DMS153 treated with DMSO at 0.1 percent for 48 hours (cell line): ENCODE results near the gene GLIS1.

Experiments
- DNase-seq: peaks from one replicate; lab custom pipeline; 2025; ENCODE audit not compliant: unreplicated experiment; lab: John Stamatoyannopoulos, UW

The GLIS1 gene

DNA sequence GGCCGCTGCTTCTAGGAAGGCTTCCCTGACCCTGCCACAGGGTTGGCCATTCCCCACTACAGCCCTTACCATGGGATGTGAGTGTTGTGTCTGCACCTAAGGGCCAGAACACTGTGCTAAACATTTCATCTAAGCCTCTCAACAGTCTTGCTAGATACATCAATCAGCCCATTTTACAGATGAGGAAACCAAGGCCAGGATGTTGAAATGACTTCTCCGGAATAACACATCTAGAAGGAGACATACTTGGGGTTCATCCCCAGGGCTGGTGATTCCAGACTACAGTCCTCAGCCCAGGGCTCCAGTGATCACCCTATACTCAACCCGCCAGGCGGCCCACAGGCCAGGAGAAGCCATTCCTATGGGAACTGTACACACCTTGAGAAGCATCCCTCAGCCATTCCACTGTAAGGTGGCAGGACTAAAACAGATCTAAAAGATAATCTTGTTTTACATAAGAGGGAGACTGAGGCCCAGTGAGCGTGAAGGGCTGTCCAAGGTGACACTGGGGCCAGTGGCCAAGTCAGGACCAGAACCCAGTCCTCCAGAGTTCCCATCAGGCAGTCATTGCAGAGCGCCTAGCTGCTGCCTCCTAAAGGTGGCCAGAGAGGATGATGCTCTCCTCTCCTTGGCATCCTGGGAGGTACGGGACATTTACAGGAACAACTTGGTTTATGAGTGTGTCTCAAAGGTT, 119.5 kb downstream of the GLIS1 start:
- no peak for DNase-seq

DNA sequence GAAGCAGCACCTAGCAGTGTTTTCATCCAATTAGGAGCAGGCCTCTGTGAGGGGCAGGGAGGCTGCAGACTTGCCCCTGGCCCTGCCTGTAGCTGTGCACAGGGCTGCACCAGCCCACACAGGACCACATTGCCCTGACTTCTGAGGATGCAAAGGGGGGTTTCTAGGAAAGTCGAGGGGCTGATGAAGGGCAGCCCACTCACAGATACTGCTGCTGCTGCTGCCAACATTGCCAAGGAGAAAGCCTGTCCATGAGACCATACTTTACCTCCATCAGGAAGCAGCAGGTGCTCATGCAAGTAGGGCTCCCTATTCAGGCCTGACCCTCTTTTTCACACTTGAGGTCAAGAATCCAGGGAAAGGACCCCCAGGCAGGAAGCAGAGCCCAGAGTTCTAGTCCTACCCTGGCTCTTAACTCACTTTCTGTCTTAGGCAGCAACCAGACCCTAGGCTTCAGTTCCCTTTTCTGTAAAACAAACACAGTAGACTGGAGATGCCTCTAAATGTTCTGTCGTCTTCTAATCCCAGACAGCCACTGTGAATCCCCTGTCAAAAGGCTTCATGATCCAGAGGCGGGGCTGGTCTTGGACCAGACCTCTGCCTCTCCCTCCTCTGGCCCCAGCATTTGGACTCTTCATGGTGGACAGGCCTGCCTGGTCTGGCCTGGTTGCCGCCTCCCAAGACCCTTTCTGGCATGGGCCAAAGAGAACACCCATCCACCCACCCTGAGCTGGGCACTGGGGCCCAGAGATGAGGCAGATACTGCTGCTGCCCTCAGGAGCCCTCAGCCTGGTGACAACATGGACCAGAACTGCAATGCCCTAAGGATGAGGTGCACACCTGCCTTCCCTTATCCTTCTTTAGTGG, 120.2 kb downstream of the GLIS1 start:
- no peak for DNase-seq

DNA sequence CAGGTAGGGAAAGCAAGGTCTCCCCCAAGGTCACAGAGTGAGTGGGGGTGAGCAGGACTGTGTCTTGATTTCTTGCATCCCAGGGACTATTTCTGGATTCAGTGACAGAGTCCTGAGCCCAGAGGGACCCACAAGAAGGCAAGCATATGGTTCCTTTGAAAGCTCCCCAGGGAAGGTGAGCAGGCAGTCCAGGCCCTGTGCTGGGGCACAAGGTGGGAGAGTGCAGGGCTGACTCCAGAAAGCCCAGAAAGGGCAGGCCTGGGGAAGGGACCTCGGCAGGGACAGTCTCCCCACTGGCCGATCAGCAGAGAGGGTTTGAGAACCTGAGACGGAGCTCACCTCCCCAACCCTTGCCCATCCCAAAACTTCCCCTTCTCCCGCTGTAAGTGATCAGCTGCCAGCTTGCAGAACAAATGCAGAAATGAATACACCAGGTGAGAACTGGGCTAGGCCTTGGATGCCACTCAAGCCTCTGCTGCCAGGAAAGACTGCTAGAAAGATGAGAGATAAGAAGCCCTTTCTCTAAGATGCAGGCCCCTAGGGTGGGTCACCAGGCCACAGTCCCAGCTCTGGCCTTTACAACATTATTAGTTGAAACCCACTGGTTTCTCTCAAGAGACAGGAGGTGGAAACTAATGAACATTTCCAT, 121.0 kb downstream of the GLIS1 start:
- DNase-seq = no peak

DNA sequence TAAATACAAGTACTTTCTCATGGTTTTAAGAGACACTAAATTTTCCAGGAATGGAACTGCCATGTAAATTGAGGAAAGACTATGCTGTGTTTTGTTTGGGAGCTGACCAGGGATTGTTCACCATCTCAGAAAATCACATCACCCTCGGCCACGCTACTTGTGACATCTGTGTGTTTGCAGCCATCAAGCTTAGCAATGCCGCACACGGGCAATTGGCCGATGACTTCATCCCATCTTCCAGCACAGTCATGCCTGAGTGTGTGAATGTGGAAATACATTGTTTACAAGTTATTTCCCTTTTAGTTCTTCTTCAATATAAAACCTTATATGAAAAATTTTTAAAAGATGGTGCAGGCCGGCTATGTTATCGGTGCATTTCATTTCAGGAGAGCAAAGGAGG, 121.6 kb downstream of the GLIS1 start:
- no peak for DNase-seq

DNA sequence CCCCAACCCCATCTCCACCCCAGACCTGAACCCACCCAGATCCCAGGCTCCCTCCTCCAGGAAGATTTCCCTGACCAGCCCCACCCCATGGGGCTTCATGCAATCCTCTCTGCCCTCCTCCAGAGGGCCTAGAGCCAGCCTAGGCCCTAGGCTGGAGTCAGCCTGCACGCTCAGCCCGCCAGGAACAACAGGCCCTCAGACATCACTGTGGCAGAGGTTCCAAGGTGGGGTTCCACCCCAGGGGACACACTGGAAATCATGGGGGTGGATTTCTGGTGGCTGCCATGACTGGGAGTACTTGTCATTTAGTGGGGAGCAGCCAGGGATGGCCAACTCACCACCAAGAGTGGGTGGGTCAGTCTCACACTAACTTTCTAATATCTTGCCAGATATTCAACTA, 122.0 kb downstream of the GLIS1 start:
- no peak for DNase-seq

DNA sequence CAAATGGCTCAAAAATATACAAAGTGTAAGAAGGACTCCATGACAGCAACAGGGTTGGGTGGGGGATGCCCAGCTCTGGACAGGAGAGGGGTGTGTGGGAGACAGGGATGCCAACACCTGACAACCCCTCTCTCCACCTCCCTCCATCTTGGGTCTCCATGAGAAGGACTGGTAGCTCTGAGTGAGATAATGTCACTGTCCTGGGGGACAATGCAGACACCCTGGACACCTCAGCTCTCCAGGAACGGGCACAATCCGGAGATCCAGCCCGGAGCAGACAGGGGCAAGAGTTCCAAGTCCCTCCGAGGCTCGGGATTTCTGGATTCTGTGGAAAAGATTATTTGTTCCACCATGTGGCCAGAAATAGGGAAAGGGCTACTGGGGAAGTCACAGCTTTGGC, 122.5 kb downstream of the GLIS1 start:
- no peak for DNase-seq

DNA sequence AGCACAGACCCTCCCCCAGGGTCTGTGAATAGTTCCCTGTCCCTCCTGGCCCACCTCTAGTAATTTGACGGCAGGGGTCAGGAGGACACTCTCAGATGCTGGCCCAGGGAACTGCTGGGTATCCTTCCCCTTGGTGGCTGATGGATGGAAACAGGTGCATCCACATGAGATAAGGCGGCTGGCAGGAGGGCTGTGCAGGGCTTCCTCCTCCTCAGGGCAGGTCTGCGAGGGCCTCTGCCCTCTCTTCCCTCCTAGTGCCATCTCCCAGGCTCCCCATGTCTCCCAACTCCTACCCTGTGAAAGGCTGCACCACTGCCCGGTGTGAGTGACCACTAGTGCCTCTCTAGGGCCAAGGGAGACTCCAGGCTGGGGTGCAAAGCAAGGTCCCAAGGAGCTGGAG, 123.9 kb downstream of the GLIS1 start:
- no peak for DNase-seq

DNA sequence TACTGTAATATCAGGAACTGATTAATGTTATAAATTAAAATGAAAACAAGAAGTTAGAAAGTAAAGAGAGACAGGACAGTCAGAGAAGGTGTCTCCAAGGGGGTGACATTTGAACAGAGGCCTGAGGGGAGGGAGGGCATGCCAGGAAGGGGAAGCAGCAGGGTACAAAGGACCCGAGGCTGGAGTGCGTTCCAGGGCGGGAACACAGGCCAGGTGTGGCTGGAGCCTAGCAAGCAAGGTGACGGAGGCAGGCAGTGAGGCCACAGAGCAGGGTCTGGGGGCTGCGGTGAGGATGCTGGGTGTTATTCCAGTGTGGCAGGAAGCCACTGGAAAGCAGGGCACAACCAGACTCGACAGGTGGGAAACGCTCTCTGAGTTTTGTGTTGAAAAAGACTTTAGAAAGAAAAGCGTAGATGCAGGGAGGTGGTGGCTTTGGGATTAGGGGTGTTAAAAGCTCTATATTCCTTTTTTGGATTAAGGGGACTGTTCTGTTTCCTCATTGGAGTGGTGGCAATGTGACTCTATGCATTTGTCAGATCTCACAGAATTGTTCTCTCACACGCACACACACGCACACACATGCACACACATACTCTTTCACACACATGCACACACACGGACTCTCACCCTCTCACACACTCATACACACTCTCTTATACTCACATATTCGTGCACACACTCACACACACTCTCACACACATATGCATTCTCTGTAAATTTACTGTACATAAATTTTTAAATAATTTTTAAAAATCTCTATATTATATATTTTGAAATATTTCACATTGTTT, 124.5 kb downstream of the GLIS1 start:
- no peak for DNase-seq

DNA sequence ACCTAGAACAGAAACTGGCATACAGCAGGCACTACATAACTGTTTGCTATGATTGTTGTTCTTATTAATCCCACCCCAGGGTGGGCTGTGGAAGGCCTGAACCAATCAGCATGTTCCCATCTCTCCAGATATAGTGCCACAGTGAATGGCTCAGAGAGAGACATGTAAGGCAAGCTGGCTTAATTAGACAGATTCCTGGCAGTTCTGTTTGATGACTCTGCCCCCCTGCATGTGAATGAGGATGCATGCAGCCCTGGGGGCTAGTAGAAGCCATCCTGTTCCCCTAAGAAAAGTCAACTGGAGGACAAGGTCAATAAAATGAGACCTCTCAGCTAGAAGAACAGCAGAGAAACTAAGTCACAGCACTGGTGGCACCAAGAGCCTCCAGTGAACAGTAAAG, 130.3 kb downstream of the GLIS1 start:
- DNase-seq = no peak

DNA sequence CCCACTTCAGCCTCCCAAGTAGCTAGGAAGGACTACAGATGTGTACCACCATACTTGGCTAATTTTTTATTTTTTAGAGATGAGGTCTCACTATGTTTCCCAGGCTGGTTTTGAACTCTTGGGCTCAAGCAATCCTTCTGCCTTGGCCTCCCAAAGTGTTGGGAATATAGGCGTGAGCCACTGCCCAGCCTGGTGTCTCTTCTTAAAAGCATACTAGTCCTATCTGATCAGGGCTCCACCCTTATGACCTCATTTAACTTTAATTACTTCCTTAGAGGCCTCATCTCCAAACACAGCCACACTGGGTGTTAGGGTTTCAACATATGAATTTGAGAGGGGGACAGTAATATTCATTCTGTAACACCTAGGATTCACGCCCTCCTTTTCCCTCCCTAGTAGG, 130.9 kb downstream of the GLIS1 start:
- no peak for DNase-seq

DNA sequence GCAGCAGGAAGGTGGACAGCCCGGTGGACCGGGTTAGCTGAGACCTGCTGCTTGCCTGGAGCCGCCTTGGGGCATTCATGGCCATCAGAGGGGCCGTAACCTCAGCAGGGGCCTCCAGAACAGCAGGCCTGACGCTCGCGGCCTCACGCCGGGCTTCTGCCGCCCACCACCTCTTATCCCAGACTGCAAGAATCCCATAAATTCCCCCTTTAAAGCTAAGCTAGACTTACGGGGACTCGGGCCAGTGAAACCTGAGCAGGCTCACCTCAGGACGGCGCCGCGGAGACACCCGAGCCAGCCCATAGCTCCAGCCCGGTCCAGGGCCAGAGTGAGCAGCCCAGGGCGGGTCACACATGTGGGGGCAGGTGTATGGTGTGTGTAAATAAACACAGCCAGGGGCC, 132.3 kb downstream of the GLIS1 start:
- no peak for DNase-seq

DNA sequence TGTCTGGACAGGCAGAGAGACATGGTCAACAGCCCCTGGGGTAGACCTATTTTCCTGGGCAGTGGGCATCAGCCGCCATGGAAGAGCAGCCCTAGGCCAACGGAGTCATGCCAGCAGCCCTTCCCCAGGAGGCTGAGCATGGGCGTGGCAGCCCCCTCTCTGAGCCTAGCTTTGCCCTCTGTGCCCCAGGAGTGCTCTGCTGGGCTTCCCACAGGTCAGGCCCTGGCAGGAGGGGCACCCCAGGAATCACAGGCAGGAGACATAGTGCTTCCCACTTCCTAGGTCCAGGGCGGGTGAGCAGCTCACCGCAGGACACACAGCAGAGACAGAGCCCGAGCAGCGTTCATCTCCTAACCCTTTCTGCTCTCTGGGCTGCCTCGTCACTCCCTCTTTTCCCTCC, 132.8 kb downstream of the GLIS1 start:
- no peak for DNase-seq

DNA sequence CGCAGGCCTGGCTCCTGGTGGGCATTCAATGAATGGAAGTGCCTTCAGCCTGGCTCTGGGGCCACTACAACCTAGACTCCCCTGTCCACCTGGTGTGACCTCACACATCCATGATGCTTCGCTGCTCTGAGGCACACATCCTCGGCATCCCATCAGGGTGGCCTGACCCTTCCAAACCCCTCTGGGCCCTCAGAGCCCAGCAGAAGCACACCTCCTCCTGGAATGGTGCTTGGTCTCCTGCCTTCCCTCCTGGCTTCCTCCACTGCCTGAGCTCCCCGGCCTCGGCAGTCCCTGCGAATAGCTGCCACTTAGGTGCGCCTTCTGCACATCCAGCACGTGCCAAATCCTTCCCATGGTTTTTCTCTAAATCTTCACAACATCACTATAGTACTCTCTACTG, 133.8 kb downstream of the GLIS1 start:
- DNase-seq = no peak

DNA sequence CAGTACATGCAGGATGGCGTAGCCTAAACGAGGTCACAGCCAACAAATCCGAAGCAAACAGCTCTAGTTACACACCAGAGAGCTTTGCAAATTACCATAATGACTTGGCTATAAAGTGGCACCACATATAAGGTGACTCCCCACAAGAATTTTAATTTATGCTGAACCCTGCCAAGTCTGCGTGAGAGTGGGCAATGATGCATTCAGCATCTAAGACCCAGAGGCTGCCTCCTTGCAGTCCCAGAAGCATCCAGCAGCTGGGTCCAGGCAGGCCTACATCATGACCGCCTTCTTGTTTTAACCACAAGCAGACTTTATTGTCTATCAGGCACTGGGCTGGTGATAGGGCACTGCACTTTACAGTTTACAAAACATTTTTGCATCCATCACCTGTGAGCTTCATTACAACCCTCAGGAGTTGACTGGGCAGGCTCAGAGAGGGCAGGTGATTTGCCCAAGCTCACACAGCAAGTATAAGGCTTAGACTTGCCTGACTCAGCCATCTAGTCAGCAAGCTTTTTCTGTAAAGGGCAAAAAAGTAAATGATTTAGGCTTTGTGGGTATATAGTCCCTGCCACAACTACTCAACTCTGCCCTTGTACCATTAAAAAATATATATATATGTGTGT, 134.6 kb downstream of the GLIS1 start:
- no peak for DNase-seq

DNA sequence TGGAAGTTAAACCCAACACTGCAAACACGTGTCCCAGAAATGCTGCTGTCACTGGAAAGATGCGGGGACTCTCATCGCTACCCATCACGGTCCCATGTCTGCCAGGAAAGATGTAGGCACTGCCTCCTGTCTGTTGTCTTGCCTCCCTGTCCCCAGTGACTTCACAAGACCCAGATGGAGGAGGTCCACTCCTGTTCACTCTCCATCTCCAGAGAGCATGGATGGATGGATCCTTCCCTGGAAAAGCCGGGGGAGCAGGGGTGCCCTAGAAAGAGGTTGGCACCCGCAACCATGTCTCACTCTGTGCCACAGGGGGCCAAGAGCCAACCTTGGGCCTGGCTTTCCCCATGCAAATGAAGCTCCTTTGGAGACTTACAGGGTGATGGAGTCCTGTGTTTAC, 135.5 kb downstream of the GLIS1 start:
- no peak for DNase-seq

DNA sequence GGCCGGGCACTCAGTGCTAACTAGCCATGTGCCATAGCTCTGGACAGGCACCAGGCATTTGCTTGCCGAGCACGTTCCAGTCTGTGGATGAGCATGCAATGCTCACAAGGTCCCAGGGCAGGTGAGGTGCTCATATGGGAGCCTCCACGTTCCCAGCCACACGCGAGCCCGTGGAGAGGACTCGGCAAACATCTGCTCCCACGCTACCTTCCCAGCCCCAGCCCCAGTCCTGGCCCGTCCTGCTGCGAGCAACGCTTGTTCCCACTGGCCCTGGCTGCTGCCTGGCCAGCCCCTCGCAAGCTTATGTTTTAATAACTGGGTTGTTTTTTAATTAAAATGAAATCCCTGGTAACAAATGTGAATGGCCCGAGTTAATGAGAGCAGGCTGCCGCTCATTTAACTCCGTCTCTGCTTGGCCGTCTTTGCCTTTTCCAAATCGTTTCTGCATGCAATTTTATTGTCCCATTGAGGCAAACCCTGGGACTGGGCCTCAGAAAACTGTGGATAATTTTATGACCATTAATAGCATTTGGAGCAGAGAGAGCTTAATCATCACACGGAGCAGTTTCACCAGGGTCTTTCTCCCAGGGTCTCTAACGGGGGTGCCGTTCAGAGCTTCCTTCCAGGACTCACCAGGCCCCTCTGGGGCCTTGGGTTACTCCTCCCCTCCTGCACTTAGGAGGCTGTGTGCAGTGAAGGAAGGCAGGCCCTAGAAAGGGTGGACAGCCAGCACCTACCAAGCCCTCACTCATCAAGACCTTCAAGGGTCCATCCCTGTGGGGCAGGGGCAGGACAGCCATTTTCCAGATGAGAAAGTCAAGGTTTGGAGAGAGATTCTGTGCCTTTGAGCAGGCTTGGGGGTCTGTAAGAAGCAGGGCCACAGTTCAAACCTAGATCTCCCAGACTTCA, 136.8 kb downstream of the GLIS1 start:
- DNase-seq = no peak

DNA sequence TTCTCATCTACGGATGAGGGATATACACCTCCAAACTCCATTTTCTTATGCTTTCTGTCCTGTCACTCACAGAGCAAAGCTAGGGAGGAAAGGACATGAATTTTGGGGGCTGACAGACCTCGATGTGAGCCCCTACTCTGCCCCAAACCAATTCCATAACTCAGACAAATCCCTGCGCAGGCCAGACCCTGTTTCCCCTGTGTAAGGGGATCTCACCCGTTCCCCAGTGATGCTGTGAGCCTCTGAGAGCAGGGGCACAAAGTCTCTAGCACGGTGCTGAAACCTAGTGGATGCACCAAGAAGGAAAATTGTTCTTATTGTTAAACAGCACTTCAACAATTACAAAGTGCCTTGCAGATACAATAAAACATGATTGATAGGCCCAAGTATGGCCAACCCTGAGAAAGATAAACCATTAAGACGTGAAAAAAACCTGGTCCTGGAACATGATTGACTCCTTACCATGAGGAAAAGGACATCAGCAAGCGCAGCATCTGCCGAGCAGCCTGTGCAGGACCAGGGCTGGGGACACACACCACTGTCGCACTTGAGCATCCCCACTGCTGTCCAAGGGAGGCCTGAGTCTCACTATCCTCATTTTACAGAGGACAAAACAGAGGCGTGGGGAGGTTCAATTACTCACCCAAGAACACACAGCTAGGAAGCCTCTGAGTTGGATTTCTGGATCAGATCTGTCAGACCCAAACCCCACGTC, 137.8 kb downstream of the GLIS1 start:
- DNase-seq = no peak

DNA sequence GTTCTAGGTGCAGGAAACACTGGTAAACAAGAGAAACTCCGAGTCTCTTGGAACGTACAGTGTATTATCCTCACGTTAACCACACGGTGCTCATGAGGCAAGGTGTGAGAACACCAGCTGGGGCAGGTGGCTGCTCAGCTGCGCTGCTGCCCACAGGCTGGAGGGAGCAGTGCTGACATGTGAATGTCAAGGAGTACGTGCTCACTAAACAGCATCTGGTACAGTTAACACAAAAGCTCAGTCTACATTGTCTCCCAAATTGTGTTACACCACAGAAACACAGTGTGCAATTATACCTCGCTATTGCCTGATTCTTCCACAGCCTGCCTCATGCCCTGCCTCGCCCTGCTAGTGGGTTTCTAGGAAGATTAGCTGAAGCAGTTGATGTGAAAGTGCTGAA, 138.4 kb downstream of the GLIS1 start:
- DNase-seq = no peak

DNA sequence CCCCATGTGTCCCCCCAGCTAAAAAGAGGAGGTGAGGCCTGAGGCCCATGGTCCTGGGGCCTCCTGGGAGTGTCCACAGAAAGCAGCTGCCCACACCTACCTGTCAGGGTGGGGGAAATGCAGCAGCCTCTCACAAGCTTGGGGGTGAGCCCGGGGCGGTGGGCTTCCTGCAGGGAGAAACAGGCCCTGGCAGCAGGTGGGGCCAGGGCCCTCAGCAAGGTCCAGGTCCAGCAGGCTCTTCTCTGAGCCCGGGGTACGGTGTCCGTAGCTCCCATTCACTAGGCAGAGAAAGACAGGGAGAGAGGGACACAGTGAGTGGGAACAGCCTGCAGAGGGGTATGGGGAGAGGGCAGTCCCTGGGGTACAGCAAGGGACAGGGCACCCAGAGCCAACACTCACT, 139.0 kb downstream of the GLIS1 start:
- no peak for DNase-seq
